ENCODE results near the gene PRMT5.

Gene PRMT5

GRCh38 chr14:22919601-22919921, 9.6 kb downstream of the PRMT5 start:
- TF ChIP-seq TCF12 (IDR thresholded peaks at IDR 0.05; ENCODE audit: low read depth): no peak
- no peak for TF ChIP-seq TEAD4 (IDR thresholded peaks at IDR 0.05)
- TF ChIP-seq EGR1 (IDR thresholded peaks at IDR 0.05): no peak
- no peak for TF ChIP-seq TAF1 (IDR thresholded peaks at IDR 0.05; ENCODE audit: low read depth)
- no peak for TF ChIP-seq REST (IDR thresholded peaks at IDR 0.05; ENCODE audit: low read depth)
- no peak for TF ChIP-seq EP300 (IDR thresholded peaks at IDR 0.05; ENCODE audit: borderline replicate concordance)
- TF ChIP-seq MAX (IDR thresholded peaks at IDR 0.05): no peak
- TF ChIP-seq CEBPB (IDR thresholded peaks at IDR 0.05): no peak
- TF ChIP-seq USF1 (IDR thresholded peaks at IDR 0.05): no peak
- no peak for TF ChIP-seq RAD21 (IDR thresholded peaks at IDR 0.05; ENCODE audit: low read depth)
- no peak for TF ChIP-seq CREB1 (IDR thresholded peaks at IDR 0.05; ENCODE audit: low read depth)
- no peak for TF ChIP-seq NFIC (IDR thresholded peaks at IDR 0.05)
- TF ChIP-seq ZBTB7A (IDR thresholded peaks at IDR 0.05; ENCODE audit: low read depth): no peak
- no peak for TF ChIP-seq YY1 (IDR thresholded peaks at IDR 0.05; ENCODE audit: low read depth)
- no peak for TF ChIP-seq FOXM1 (IDR thresholded peaks at IDR 0.05; ENCODE audit: borderline replicate concordance, low read depth)

GRCh38 chr14:22918804-22919600, 10.2 kb downstream of the PRMT5 start, which contains the start of gene RBM23:
RBM23 (minus strand) TSS chr14:22919149.
- TF ChIP-seq EGR1 (IDR thresholded peaks at IDR 0.05) (no peak), TAF1 (IDR thresholded peaks at IDR 0.05; ENCODE audit: low read depth) (peak; percentile 46; the same call in 1 of the 2 replicates), ZBTB7A (IDR thresholded peaks at IDR 0.05; ENCODE audit: low read depth) (no peak), CREB1 (IDR thresholded peaks at IDR 0.05; ENCODE audit: low read depth) (peak; percentile 100), YY1 (IDR thresholded peaks at IDR 0.05; ENCODE audit: low read depth) (peak; percentile 92), USF1 (IDR thresholded peaks at IDR 0.05) (peak; percentile 57), TCF12 (IDR thresholded peaks at IDR 0.05; ENCODE audit: low read depth) (peak; percentile 27; the same call in 1 of the 2 replicates), FOXM1 (IDR thresholded peaks at IDR 0.05; ENCODE audit: borderline replicate concordance, low read depth) (0 out of 2 replicates have a peak, but pooled peaks have one; percentile 3)

GRCh38 chr14:22915886-22916521, 13.2 kb downstream of the PRMT5 start:
- TF ChIP-seq NFIC (IDR thresholded peaks at IDR 0.05): no peak
- TF ChIP-seq EGR1 (IDR thresholded peaks at IDR 0.05): no peak

- TF ChIP-seq YY1 (IDR thresholded peaks at IDR 0.05; ENCODE audit: low read depth) (no peak), TCF12 (IDR thresholded peaks at IDR 0.05; ENCODE audit: low read depth) (no peak), TEAD4 (IDR thresholded peaks at IDR 0.05) (no peak), FOXM1 (IDR thresholded peaks at IDR 0.05; ENCODE audit: borderline replicate concordance, low read depth) (no peak), MAX (IDR thresholded peaks at IDR 0.05) (no peak), REST (IDR thresholded peaks at IDR 0.05; ENCODE audit: low read depth) (no peak), TAF1 (IDR thresholded peaks at IDR 0.05; ENCODE audit: low read depth) (no peak), NFIC (IDR thresholded peaks at IDR 0.05) (no peak), EP300 (IDR thresholded peaks at IDR 0.05; ENCODE audit: borderline replicate concordance) (no peak), CREB1 (IDR thresholded peaks at IDR 0.05; ENCODE audit: low read depth) (no peak), ZBTB7A (IDR thresholded peaks at IDR 0.05; ENCODE audit: low read depth) (no peak), USF1 (IDR thresholded peaks at IDR 0.05) (no peak), EGR1 (IDR thresholded peaks at IDR 0.05) (no peak), CEBPB (IDR thresholded peaks at IDR 0.05) (no peak), RAD21 (IDR thresholded peaks at IDR 0.05; ENCODE audit: low read depth) (no peak)
Observed at GRCh38 chr14:22910916-22911315, 18.3 kb downstream of the PRMT5 start.

- TF ChIP-seq CREB1 (IDR thresholded peaks at IDR 0.05; ENCODE audit: low read depth) (no peak), FOXM1 (IDR thresholded peaks at IDR 0.05; ENCODE audit: borderline replicate concordance, low read depth) (no peak), TEAD4 (IDR thresholded peaks at IDR 0.05) (no peak), RAD21 (IDR thresholded peaks at IDR 0.05; ENCODE audit: low read depth) (no peak), EP300 (IDR thresholded peaks at IDR 0.05; ENCODE audit: borderline replicate concordance) (no peak), USF1 (IDR thresholded peaks at IDR 0.05) (no peak), NFIC (IDR thresholded peaks at IDR 0.05) (no peak), EGR1 (IDR thresholded peaks at IDR 0.05) (no peak), MAX (IDR thresholded peaks at IDR 0.05) (no peak), REST (IDR thresholded peaks at IDR 0.05; ENCODE audit: low read depth) (no peak), ZBTB7A (IDR thresholded peaks at IDR 0.05; ENCODE audit: low read depth) (no peak), YY1 (IDR thresholded peaks at IDR 0.05; ENCODE audit: low read depth) (no peak), TCF12 (IDR thresholded peaks at IDR 0.05; ENCODE audit: low read depth) (no peak), CEBPB (IDR thresholded peaks at IDR 0.05) (no peak), TAF1 (IDR thresholded peaks at IDR 0.05; ENCODE audit: low read depth) (no peak)
Observed at GRCh38 chr14:22908601-22909000, 20.6 kb downstream of the PRMT5 start.
